Measurements from ENCODE around the gene OAS3. TPM values are rescaled to one million over a fixed set of nuclear protein-coding genes. Genes with fewer than 3 reads are reported as not detected.
A peak's percentile ranks its signal among the peaks of the same experiment; 100 is the strongest.

Gene OAS3
- total and polyA plus RNA-seq, 2 donors (not counting 1 experiment from before 2014, with no cell fraction given) = 16.5 to 24.9 TPM

- H3K4me1 ChIP-seq (ENCODE audit: control insufficient read depth in 2 of 2, insufficient read depth in 2 of 2, low read length in 2 of 2) = peaks cover 39 to 40% of the 10 kb centered on the region in 2 donors
- peak; percentile 94 for ATAC-seq (ENCODE audit: low read depth)
- H3K4me3 ChIP-seq (ENCODE audit: control extremely low read depth in 1 of 5, extremely low read depth in 1 of 5, insufficient read depth in 1 of 5, low read depth in 2 of 5, low read length in 4 of 5) = peak within 1 kb of the TSS; percentile 70 to 94 (median 78)
- Mint-ChIP-seq H3K4me1 (peaks cover 59% of the 10 kb centered on the region), H3K4me3 (peak within 1 kb of the TSS; percentile 98), H3K27me3 (no peaks in the 10 kb centered on the region), H3K9me3 (ENCODE audit: insufficient read depth) (peaks cover 4% of the 10 kb centered on the region), H3K27ac (peak within 1 kb of the TSS; percentile 98)
- DNase-seq = peak; percentile 92
- ChIA-PET POLR2A (interaction anchor here (0.5 to 1.4 kb wide), 6 partner anchors 10 to 225 kb away, joined by 3 to 7 read pairs (median 4); partner anchors contain the start of genes OAS1 and OAS3), CTCF (interaction anchor here (0.7 to 3.4 kb wide), 20 partner anchors 10 to 218 kb away, joined by 3 to 50 read pairs (median 4); partner anchors contain the start of genes OAS1 and OAS3)
- H3K4me2 ChIP-seq (replicated peaks; ENCODE audit: low read depth, low read length, poor library complexity, severe bottlenecking) = peak within 1 kb of the TSS; percentile 79
- H4K20me1 ChIP-seq (ENCODE audit: control insufficient read depth, insufficient read depth, low read length, poor library complexity, severe bottlenecking) = no peaks in the 10 kb centered on the region
- H3K9me3 ChIP-seq (ENCODE audit: control extremely low read depth in 1 of 3, control insufficient read depth in 2 of 3, insufficient read depth in 1 of 3, low read length in 2 of 3) = peaks cover 0 to 4% (median 0%) of the 10 kb centered on the region in 3 donors
- intact Hi-C loops (cut with micrococcal nuclease) = loop anchor here (1.0 to 5.0 kb wide), 4 partner anchors 14 to 99 kb away; partner anchors contain the start of gene OAS3
- peak within 1 kb of the TSS; percentile 73 for H3K9ac ChIP-seq (ENCODE audit: low read length)
- peak within 1 kb of the TSS; percentile 87 for H2AFZ ChIP-seq (ENCODE audit: insufficient read depth, low read depth, low read length, poor library complexity, severe bottlenecking)
- H3K27me3 ChIP-seq (replicated peaks in 1 of 4; ENCODE audit: control extremely low read depth in 1 of 4, control insufficient read depth in 3 of 4, insufficient read depth in 4 of 4, low read length in 3 of 4) = no peaks in the 10 kb centered on the region
- WGBS (ENCODE audit: insufficient coverage) = 1% methylated on average over 14 of the region's 19 CpGs
- TF ChIP-seq CTCF (IDR thresholded peaks at IDR 0.05) (no peak), EZH2 (IDR thresholded peaks at IDR 0.05; ENCODE audit: borderline replicate concordance, insufficient read depth, low read depth, low read length, poor library complexity, severe bottlenecking) (no peak)
- peaks cover 0 to 3% of the 10 kb centered on the region in 2 experiments for H3K36me3 ChIP-seq (replicated peaks in 1 of 2; ENCODE audit: control extremely low read depth in 1 of 2, control insufficient read depth in 1 of 2, extremely low read depth in 1 of 2, insufficient read depth in 2 of 2, low read length in 1 of 2)
- H3K79me2 ChIP-seq (ENCODE audit: control insufficient read depth, insufficient read depth, low read length) = peaks cover 67% of the 10 kb centered on the region
- peak within 1 kb of the TSS; percentile 90 to 94 for H3K27ac ChIP-seq (ENCODE audit: low read length in 2 of 2)
Measured at GRCh38 chr12:112978163-112979040, 40.1 kb downstream of the OAS3 start, which contains the start of gene OAS2. Gene OAS2, plus strand, starts transcription at chr12:112978519. Its CDS starts 90 bp downstream, at chr12:112978609.
